ENCODE results near the gene C1orf52. TPM values are rescaled to one million over a fixed set of nuclear protein-coding genes. Genes with fewer than 3 reads are reported as not detected.
A peak's percentile ranks its signal among the peaks of the same experiment; 100 is the strongest.

Gene C1orf52
- total and polyA plus RNA-seq, 9 of the 15 experiments (the other 6 are each of a cell fraction or from before 2014, with no cell fraction given), result 17.0 to 38.5 (median 33.0) TPM

DNA sequence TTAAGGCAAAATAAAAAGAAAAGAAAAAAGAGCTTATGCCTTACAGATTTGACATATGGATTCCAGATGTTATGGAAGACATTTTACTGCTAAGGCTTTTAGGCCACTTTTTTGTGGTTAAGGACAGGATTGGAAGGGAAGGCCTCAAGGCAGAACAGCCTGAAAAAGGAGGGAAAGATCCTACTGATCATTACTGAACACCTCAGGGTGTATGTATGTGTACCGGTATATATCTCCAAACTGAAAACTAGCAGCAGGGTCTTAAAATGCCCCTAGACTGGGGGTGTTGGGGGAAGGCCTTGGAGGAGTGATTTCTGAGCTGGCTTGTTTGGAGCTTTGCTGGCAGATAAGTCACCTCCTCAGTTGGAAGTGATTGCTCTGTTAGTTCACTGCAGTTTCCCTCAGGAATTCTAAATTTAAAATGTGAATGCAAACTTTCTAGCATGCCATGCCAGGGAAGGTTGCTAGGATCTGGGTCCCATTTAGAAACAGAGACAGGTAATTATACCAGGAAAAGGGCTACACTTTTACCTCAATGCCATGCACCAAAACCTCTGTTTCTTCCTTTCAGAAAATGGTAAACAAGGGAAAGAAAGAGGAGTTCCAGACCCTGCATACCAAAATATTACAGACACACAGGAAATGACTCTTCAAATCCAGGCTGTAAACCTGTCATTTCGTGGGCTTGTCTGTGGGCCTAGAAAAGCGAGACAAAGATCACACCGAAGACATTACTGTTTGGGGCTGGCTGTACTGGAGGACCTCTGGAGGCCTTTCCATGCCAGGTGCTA lies 15.0 kb downstream of the C1orf52 start (continued):
- TF ChIP-seq, protein P1, sequence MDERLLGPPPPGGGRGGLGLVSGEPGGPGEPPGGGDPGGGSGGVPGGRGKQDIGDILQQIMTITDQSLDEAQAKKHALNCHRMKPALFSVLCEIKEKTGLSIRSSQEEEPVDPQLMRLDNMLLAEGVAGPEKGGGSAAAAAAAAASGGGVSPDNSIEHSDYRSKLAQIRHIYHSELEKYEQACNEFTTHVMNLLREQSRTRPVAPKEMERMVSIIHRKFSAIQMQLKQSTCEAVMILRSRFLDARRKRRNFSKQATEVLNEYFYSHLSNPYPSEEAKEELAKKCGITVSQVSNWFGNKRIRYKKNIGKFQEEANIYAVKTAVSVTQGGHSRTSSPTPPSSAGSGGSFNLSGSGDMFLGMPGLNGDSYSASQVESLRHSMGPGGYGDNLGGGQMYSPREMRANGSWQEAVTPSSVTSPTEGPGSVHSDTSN (CRISPR knock-in tag; IDR thresholded peaks at IDR 0.05; ENCODE audit: low read depth), result no peak
- TF ChIP-seq, protein P1 (tag; conservative IDR thresholded peaks at IDR 0.05; ENCODE audit: low read depth), result peak; percentile 84
- peak; percentile 99 for TF ChIP-seq ZNF583 (CRISPR knock-in tag; IDR thresholded peaks at IDR 0.05)
- TF ChIP-seq, protein P2, sequence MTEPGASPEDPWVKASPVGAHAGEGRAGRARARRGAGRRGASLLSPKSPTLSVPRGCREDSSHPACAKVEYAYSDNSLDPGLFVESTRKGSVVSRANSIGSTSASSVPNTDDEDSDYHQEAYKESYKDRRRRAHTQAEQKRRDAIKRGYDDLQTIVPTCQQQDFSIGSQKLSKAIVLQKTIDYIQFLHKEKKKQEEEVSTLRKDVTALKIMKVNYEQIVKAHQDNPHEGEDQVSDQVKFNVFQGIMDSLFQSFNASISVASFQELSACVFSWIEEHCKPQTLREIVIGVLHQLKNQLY (CRISPR knock-in tag; conservative IDR thresholded peaks at IDR 0.05), result no peak
- no peak; the same call in none of the 2 replicates for TF ChIP-seq ZNF175 (CRISPR knock-in tag; IDR thresholded peaks at IDR 0.05; ENCODE audit: low read depth)
- TF ChIP-seq, protein P3, sequence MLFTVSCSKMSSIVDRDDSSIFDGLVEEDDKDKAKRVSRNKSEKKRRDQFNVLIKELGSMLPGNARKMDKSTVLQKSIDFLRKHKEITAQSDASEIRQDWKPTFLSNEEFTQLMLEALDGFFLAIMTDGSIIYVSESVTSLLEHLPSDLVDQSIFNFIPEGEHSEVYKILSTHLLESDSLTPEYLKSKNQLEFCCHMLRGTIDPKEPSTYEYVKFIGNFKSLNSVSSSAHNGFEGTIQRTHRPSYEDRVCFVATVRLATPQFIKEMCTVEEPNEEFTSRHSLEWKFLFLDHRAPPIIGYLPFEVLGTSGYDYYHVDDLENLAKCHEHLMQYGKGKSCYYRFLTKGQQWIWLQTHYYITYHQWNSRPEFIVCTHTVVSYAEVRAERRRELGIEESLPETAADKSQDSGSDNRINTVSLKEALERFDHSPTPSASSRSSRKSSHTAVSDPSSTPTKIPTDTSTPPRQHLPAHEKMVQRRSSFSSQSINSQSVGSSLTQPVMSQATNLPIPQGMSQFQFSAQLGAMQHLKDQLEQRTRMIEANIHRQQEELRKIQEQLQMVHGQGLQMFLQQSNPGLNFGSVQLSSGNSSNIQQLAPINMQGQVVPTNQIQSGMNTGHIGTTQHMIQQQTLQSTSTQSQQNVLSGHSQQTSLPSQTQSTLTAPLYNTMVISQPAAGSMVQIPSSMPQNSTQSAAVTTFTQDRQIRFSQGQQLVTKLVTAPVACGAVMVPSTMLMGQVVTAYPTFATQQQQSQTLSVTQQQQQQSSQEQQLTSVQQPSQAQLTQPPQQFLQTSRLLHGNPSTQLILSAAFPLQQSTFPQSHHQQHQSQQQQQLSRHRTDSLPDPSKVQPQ (CRISPR knock-in tag; IDR thresholded peaks at IDR 0.05; ENCODE audit: borderline replicate concordance), result no peak
- TF ChIP-seq SAFB2 (IDR thresholded peaks at IDR 0.05; ENCODE audit: borderline replicate concordance, low read depth, low read length, severe bottlenecking), result no peak
- TF ChIP-seq, protein P4, sequence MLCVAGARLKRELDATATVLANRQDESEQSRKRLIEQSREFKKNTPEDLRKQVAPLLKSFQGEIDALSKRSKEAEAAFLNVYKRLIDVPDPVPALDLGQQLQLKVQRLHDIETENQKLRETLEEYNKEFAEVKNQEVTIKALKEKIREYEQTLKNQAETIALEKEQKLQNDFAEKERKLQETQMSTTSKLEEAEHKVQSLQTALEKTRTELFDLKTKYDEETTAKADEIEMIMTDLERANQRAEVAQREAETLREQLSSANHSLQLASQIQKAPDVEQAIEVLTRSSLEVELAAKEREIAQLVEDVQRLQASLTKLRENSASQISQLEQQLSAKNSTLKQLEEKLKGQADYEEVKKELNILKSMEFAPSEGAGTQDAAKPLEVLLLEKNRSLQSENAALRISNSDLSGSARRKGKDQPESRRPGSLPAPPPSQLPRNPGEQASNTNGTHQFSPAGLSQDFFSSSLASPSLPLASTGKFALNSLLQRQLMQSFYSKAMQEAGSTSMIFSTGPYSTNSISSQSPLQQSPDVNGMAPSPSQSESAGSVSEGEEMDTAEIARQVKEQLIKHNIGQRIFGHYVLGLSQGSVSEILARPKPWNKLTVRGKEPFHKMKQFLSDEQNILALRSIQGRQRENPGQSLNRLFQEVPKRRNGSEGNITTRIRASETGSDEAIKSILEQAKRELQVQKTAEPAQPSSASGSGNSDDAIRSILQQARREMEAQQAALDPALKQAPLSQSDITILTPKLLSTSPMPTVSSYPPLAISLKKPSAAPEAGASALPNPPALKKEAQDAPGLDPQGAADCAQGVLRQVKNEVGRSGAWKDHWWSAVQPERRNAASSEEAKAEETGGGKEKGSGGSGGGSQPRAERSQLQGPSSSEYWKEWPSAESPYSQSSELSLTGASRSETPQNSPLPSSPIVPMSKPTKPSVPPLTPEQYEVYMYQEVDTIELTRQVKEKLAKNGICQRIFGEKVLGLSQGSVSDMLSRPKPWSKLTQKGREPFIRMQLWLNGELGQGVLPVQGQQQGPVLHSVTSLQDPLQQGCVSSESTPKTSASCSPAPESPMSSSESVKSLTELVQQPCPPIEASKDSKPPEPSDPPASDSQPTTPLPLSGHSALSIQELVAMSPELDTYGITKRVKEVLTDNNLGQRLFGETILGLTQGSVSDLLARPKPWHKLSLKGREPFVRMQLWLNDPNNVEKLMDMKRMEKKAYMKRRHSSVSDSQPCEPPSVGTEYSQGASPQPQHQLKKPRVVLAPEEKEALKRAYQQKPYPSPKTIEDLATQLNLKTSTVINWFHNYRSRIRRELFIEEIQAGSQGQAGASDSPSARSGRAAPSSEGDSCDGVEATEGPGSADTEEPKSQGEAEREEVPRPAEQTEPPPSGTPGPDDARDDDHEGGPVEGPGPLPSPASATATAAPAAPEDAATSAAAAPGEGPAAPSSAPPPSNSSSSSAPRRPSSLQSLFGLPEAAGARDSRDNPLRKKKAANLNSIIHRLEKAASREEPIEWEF (CRISPR knock-in tag; IDR thresholded peaks at IDR 0.05), result no peak
- no peak for TF ChIP-seq CTBP1 (IDR thresholded peaks at IDR 0.05; ENCODE audit: borderline replicate concordance)
- peak; percentile 62; the same call in 1 of the 2 replicates for TF ChIP-seq ZKSCAN8 (CRISPR knock-in tag; IDR thresholded peaks at IDR 0.05)
- no peak for TF ChIP-seq KLF6 (CRISPR knock-in tag; IDR thresholded peaks at IDR 0.05; ENCODE audit: borderline replicate concordance)
- TF ChIP-seq LEF1 (IDR thresholded peaks at IDR 0.05), result peak; percentile 82
- TF ChIP-seq ARNT (IDR thresholded peaks at IDR 0.05), result 0 out of 4 replicates have a peak, but pooled peaks of 1 of the 2 experiments have one; percentile 48
- TF ChIP-seq L3MBTL2 (IDR thresholded peaks at IDR 0.05), result peak; percentile 41
